ENCODE data around the gene TNFRSF25. TPM values are rescaled to one million over a fixed set of nuclear protein-coding genes. Genes with fewer than 3 reads are reported as not detected.
A peak's percentile ranks its signal among the peaks of the same experiment; 100 is the strongest.

The TNFRSF25 gene
- total and polyA plus RNA-seq, 2 donors from 2014 or later = 7.6 to 13.8 TPM

DNA sequence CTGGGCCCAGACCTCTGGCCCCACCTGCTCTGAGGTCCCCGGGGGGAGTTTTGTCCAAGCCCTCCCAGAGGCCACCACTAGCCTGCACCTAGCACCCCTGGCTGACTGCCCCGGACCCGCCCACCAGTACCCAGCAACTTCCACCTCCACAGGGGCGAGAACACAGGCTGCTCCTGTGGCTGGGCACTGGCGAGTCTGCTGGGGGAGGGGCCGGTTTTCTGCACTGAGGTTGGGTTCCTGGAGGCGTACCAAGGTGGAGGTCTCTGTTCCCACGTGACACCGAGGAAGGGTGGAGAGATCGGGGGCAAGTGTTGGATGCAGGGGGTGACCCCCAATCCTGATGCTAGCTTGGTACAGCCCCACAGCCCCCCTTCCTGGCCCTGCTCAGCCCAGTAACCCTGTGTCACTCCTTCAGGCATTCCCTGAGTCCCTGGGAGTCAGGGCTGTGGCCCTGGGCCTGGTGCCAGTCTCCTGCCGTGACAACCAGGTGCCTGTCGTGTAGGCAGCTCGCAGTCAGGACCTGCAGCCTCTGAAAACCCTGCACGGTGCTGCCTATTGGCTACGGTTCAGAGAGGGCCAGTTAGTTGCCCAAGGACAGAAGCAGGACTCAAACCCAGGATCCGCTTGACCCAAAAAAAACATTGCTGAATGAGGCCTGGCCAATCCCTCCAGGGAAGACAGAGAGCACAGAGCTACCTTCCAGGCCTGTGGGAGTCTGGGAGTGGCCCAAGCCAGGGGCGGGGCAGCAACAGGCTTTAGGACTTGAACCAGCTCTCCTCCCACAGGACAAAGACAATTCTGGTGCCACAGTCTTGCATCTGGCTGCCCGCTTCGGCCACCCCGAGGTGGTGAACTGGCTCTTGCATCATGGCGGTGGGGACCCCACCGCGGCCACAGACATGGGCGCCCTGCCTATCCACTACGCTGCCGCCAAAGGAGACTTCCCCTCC lies 38.3 kb downstream of the TNFRSF25 start:
- peaks cover 0 to 36% (median 13%) of the 10 kb centered on the region in 3 donors for H3K4me1 ChIP-seq (ENCODE audit: control insufficient read depth in 2 of 3, insufficient read depth in 2 of 3, low read depth in 1 of 3, low read length in 3 of 3)
- no peak overlapping the region for H3K9ac ChIP-seq (ENCODE audit: low read length in 3 of 3)
- peaks cover 8% of the 10 kb centered on the region for H3K27me3 ChIP-seq (ENCODE audit: control insufficient read depth, insufficient read depth, low read length)
- H3K36me3 ChIP-seq (ENCODE audit: control insufficient read depth in 2 of 3, insufficient read depth in 3 of 3, low read length in 3 of 3) = no peaks in the 10 kb centered on the region
- H3K27ac ChIP-seq (ENCODE audit: low read depth in 2 of 2, low read length in 2 of 2) = peak overlapping the region in 1 of 2 donors; percentile 43
- intact Hi-C loops (cut with DNase I) = no loop called here
- no peaks in the 10 kb centered on the region for H3K9me3 ChIP-seq (ENCODE audit: control insufficient read depth in 2 of 3, insufficient read depth in 1 of 3, low read length in 3 of 3)
- no peak for TF ChIP-seq CTCF (IDR thresholded peaks at IDR 0.05; ENCODE audit: borderline replicate concordance, extremely low read depth, insufficient read depth)
- H3K4me3 ChIP-seq (ENCODE audit: low read length in 3 of 3) = peak overlapping the region in 1 of 3 donors; percentile 46
- DNase-seq = peak in 2 of 5 donors; percentile 57 to 91
- FAIRE-seq = no peak

GRCh38 chr1:6426972-6427350 lies 39.0 kb downstream of the TNFRSF25 start:
- DNase-seq (peak in 1 of 5 donors; percentile 39), FAIRE-seq (no peak)
- no peaks in the 10 kb centered on the region for H3K36me3 ChIP-seq (ENCODE audit: control insufficient read depth in 2 of 3, insufficient read depth in 3 of 3, low read length in 3 of 3)
- no peak overlapping the region for H3K9ac ChIP-seq (ENCODE audit: low read length in 3 of 3)
- no peak for TF ChIP-seq CTCF (IDR thresholded peaks at IDR 0.05; ENCODE audit: borderline replicate concordance, extremely low read depth, insufficient read depth)
- peaks cover 8% of the 10 kb centered on the region for H3K27me3 ChIP-seq (ENCODE audit: control insufficient read depth, insufficient read depth, low read length)
- H3K9me3 ChIP-seq (ENCODE audit: control insufficient read depth in 2 of 3, insufficient read depth in 1 of 3, low read length in 3 of 3) = no peaks in the 10 kb centered on the region
- peak overlapping the region in 1 of 3 donors; percentile 46 for H3K4me3 ChIP-seq (ENCODE audit: low read length in 3 of 3)
- H3K27ac ChIP-seq (ENCODE audit: low read depth in 2 of 2, low read length in 2 of 2) = peak overlapping the region in 1 of 2 donors; percentile 43
- H3K4me1 ChIP-seq (ENCODE audit: control insufficient read depth in 2 of 3, insufficient read depth in 2 of 3, low read depth in 1 of 3, low read length in 3 of 3) = peaks cover 0 to 36% (median 13%) of the 10 kb centered on the region in 3 donors
- intact Hi-C loops (cut with DNase I) = no loop called here

DNA sequence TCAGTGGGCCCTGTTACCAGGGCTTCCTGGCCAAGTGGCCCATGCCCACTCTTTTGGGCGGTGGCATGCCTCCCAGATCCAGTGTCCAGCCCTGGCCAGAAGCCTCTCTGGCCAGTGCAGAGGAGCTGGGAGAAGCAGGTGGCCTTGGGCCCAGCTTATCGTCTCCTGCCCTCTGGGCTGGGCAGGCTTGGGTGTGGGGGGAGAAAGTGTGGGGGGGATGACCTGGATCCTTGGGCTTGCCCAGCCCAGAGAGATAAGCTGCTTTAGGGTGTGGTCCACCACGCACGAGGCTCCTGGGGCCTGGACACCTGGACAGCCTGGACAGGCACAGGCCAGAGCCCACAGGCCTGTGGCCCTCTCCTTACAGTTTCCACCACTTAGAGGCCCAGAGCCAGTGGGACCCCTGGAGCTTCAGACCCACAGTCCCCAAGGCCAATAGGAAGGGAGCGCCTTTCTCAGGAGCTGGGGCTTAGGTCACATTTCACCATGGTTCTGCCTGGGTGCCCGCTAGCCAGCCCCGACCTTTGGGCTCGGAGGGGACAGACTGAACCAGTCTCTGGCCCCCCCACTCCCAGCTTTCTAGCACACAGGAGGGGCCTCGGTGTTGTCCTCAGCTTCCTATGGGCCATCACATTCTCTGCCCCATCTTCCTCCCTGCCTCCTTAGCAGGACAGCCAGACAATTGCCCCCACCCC lies 39.5 kb downstream of the TNFRSF25 start:
- H3K27ac ChIP-seq (ENCODE audit: low read depth in 2 of 2, low read length in 2 of 2) = peak overlapping the region; percentile 27 to 43
- peak overlapping the region in 2 of 3 donors; percentile 23 to 63 for H3K4me3 ChIP-seq (ENCODE audit: low read length in 3 of 3)
- H3K36me3 ChIP-seq (ENCODE audit: control insufficient read depth in 2 of 3, insufficient read depth in 3 of 3, low read length in 3 of 3) = no peaks in the 10 kb centered on the region
- FAIRE-seq (no peak), DNase-seq (peak in 1 of 5 donors; percentile 54)
- intact Hi-C loops (cut with DNase I) = no loop called here
- no peak overlapping the region for H3K9ac ChIP-seq (ENCODE audit: low read length in 3 of 3)
- H3K9me3 ChIP-seq (ENCODE audit: control insufficient read depth in 2 of 3, insufficient read depth in 1 of 3, low read length in 3 of 3) = no peaks in the 10 kb centered on the region
- TF ChIP-seq CTCF (IDR thresholded peaks at IDR 0.05; ENCODE audit: borderline replicate concordance, extremely low read depth, insufficient read depth) = no peak
- H3K27me3 ChIP-seq (ENCODE audit: control insufficient read depth, insufficient read depth, low read length) = peaks cover 8% of the 10 kb centered on the region
- H3K4me1 ChIP-seq (ENCODE audit: control insufficient read depth in 2 of 3, insufficient read depth in 2 of 3, low read depth in 1 of 3, low read length in 3 of 3) = peaks cover 0 to 36% (median 13%) of the 10 kb centered on the region in 3 donors
